HG03280 (cell line): ENCODE measurements around the gene DNAJB6.

Experiments
- ATAC-seq: cut with Tn5 transposase; IDR thresholded peaks from one replicate; pipeline ENCODE4 v1.9.1; 2021; ENCODE audit warnings: mild to moderate bottlenecking, moderate library complexity; ENCODE audit not compliant: unreplicated experiment

DNAJB6 gene

GRCh38 chr7:157394246-157395191, 57.7 kb downstream of the DNAJB6 start:
- ATAC-seq: no peak

GRCh38 chr7:157395206-157395605, 58.4 kb downstream of the DNAJB6 start:
- no peak for ATAC-seq

- ATAC-seq: no peak
Observed at GRCh38 chr7:157396316-157397035, 59.7 kb downstream of the DNAJB6 start.

- ATAC-seq: no peak
Observed at GRCh38 chr7:157397036-157397720, 60.4 kb downstream of the DNAJB6 start.

GRCh38 chr7:157397731-157398691, 61.2 kb downstream of the DNAJB6 start:
- no peak for ATAC-seq

- ATAC-seq: no peak
Observed at GRCh38 chr7:157399086-157399687, 62.4 kb downstream of the DNAJB6 start.

GRCh38 chr7:157400171-157400860, 63.5 kb downstream of the DNAJB6 start:
- no peak for ATAC-seq

- ATAC-seq: no peak
Observed at GRCh38 chr7:157401567-157402387, 65.0 kb downstream of the DNAJB6 start.

- no peak for ATAC-seq
Observed at GRCh38 chr7:157402388-157402703, 65.5 kb downstream of the DNAJB6 start.

- ATAC-seq: no peak
Observed at GRCh38 chr7:157402911-157403534, 66.2 kb downstream of the DNAJB6 start.

GRCh38 chr7:157403646-157404401, 67.0 kb downstream of the DNAJB6 start:
- no peak for ATAC-seq

GRCh38 chr7:157404845-157405481, 68.2 kb downstream of the DNAJB6 start:
- ATAC-seq: no peak

GRCh38 chr7:157405501-157405900, 68.7 kb downstream of the DNAJB6 start:
- ATAC-seq: no peak

- no peak for ATAC-seq
Observed at GRCh38 chr7:157405914-157406810, 69.4 kb downstream of the DNAJB6 start.

GRCh38 chr7:157406971-157407370, 70.2 kb downstream of the DNAJB6 start:
- ATAC-seq: no peak
